DND-41 (cell line): ENCODE results near the gene PLD1.

Experiments
- EZH2 ChIP-seq: IDR thresholded peaks from 3 replicates; pipeline ENCODE4 v1.6.1; 2012; ENCODE audit warnings: borderline replicate concordance, low read depth, mild to moderate bottlenecking, moderate library complexity, low read length, inconsistent platforms; ENCODE audit not compliant: severe bottlenecking
- TF ChIP-seq, protein P1 (sequence below): IDR thresholded peaks from 2 replicates; pipeline ENCODE4 v1.5.1; 2012; ENCODE audit warnings: borderline replicate concordance, low read length, moderate library complexity, mild to moderate bottlenecking; ENCODE audit not compliant: poor library complexity, severe bottlenecking; ENCODE audit errors: extremely low read depth

DNA sequence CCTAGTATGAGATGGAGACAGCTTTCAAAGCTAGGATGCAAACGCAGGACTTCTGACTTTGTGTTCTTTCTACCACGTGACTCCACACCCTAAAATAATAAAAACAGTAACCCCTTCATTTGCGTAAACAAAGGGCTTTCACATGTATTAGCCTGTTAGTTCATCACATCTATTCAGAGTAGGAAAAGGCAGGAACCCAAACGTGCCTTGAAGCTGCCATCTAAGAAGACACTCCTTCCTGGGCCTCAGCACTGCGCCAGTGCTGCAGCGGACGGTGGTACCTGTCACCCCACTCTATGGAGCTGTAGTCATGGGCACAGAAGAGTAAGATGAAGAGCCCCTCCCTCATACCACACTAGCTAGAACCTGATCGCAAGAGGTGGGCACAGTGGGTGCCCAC, 34.3 kb downstream of the PLD1 start:
- TF ChIP-seq, protein P1, sequence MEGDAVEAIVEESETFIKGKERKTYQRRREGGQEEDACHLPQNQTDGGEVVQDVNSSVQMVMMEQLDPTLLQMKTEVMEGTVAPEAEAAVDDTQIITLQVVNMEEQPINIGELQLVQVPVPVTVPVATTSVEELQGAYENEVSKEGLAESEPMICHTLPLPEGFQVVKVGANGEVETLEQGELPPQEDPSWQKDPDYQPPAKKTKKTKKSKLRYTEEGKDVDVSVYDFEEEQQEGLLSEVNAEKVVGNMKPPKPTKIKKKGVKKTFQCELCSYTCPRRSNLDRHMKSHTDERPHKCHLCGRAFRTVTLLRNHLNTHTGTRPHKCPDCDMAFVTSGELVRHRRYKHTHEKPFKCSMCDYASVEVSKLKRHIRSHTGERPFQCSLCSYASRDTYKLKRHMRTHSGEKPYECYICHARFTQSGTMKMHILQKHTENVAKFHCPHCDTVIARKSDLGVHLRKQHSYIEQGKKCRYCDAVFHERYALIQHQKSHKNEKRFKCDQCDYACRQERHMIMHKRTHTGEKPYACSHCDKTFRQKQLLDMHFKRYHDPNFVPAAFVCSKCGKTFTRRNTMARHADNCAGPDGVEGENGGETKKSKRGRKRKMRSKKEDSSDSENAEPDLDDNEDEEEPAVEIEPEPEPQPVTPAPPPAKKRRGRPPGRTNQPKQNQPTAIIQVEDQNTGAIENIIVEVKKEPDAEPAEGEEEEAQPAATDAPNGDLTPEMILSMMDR, result no peak
- TF ChIP-seq EZH2, result no peak
